Transverse colon (tissue), 4 donors: ENCODE results near the gene ALS2. TPM values are rescaled to one million over a fixed set of nuclear protein-coding genes. Genes with fewer than 3 reads are reported as not detected.

Source experiments
- DNase-seq: peaks from one replicate; pipeline ENCODE4 v3.0.0-alpha.2; 2019
- H3K27ac ChIP-seq, 4 donors: fragments of 200-600 bp; sonication (generic); 2 replicates each; pipeline ENCODE4 v1.5.1; 2016 to 2018; ENCODE audit warnings: inconsistent platforms in 4 of 4
- H3K27me3 ChIP-seq: fragments of 200-600 bp; sonication (generic); 2 replicates; pipeline ENCODE4 v1.5.1; 2017; ENCODE audit warnings: inconsistent platforms
- H3K36me3 ChIP-seq, 4 donors: fragments of 200-600 bp; sonication (generic); 2 replicates each; pipeline ENCODE4 v1.5.1; 2017 to 2019; ENCODE audit warnings: inconsistent platforms in 4 of 4
- H3K4me1 ChIP-seq, 4 donors: fragments of 200-600 bp; sonication (generic); 2 replicates each; pipeline ENCODE4 v1.5.1; 2017 to 2020; ENCODE audit warnings: inconsistent platforms in 4 of 4
- H3K4me3 ChIP-seq, 4 donors: fragments of 200-600 bp; sonication (generic); 1 replicate in 1 of 4; 2 replicates in 3 of 4; pipeline versions ENCODE4 v1.5.1 to v1.6.1; 2017 to 2019; ENCODE audit warnings: inconsistent platforms in 4 of 4
- H3K9me3 ChIP-seq, 2 donors: fragments of 200-600 bp; sonication (generic); 2 replicates each; pipeline ENCODE4 v1.5.1; 2017 to 2019; ENCODE audit warnings: inconsistent platforms in 2 of 2
- CTCF ChIP-seq, 5 experiments: fragments of 200-600 bp in 3 of 5; fragments of 450-650 bp in 2 of 5; sonication (generic) in 3 of 5; IDR thresholded peaks; 1 replicate in 2 of 5; 2 replicates in 3 of 5; pipeline ENCODE4 v1.5.1; 2016 to 2017; ENCODE audit warnings: antibody characterized with exemption in 5 of 5, inconsistent platforms in 3 of 5, mild to moderate bottlenecking in 2 of 5, moderate library complexity in 1 of 5
- EP300 ChIP-seq: sonication (generic); formaldehyde crosslinking; IDR thresholded peaks from one replicate; pipeline ENCODE4 v1.6.1; 2017; ENCODE audit warnings: antibody characterized with exemption, low read depth
- POLR2A ChIP-seq: fragments of 450-650 bp; IDR thresholded peaks from one replicate; pipeline ENCODE4 v1.6.1; 2016; ENCODE audit warnings: antibody characterized with exemption, mild to moderate bottlenecking, moderate library complexity
- POLR2AphosphoS5 ChIP-seq, 3 donors: sonication (generic); formaldehyde crosslinking; IDR thresholded peaks; one replicate each; pipeline ENCODE4 v1.6.1; 2016; ENCODE audit warnings: antibody characterized with exemption in 3 of 3
- WGBS, 2 donors: methylation state at CpG; one replicate each; pipeline ENCODE4 v1.1.5; 2018; ENCODE audit warnings: low coverage in 1 of 2; 5-methylcytosine and 5-hydroxymethylcytosine counted together
- in situ Hi-C, 4 donors: fragments of 200-750 bp; cut with MboI; loops; one replicate each; pipeline versions ENCODE4 v1.15.0 to v1.15.1; 2017; ENCODE audit warnings: low sequenced_read_pairs in 3 of 4, low pct_ligation_motif_present in 1 of 4, low pct_unique_long_range_greater_than_20kb in 1 of 4
- intact Hi-C: fragments of 100-400 bp; cut with DNase I; formaldehyde crosslinking; loops from one replicate; pipeline ENCODE4 v1.15.1; 2023; ENCODE audit warnings: low total_unique reads
- total RNA-seq, 4 donors: library from RNA; depleted of rRNA; stranded (reverse); fragments of >200 nt; gene quantifications; one replicate each; pipeline ENCODE4 v1.1.0, GENCODE V29; 2016

ALS2 gene
- total RNA-seq: 10 to 100 TPM in 1 of 4 donors, 1 to 10 TPM in 3; 7.9 to 61.1 (median 8.9) TPM

- Histone ChIP-seq H3K27me3 (no peaks in the 10 kb centered on the region), H3K9me3 (no peaks in the 10 kb centered on the region), H3K4me1 (peaks cover 6 to 27% (median 18%) of the 10 kb centered on the region in 4 donors), H3K4me3 (peak within 1 kb of the TSS; percentile 73 to 86 (median 75)), H3K36me3 (no peaks in the 10 kb centered on the region), H3K27ac (peak within 1 kb of the TSS; percentile 86 to 93 (median 90))
- in situ Hi-C loops: no loop called here
- peak; percentile 97 for DNase-seq
- TF ChIP-seq POLR2A: peak; percentile 70
- TF ChIP-seq POLR2AphosphoS5 (IDR thresholded peaks at IDR 0.05): peak; percentile 77 to 90 (median 88)
- no peak for TF ChIP-seq EP300
- TF ChIP-seq CTCF (IDR thresholded peaks at IDR 0.05): no peak
- WGBS, 2 donors: 0% methylated on average over 2 to 57 of the region's 60 CpGs
- intact Hi-C loops: no loop called here
Measured at GRCh38 chr2:201780674-201781493, at the start of gene ALS2. Gene ALS2, minus strand, starts transcription at chr2:201780933. Its CDS starts 12,048 bp downstream, at chr2:201768885.

GRCh38 chr2:201828220-201828619 lies 47.5 kb upstream of the ALS2 start:
- 87 to 94% methylated on average over 2 of the region's 2 CpGs for WGBS, 2 donors
- no peak overlapping the region for H3K27ac ChIP-seq
- H3K4me3 ChIP-seq: no peak overlapping the region
- H3K27me3 ChIP-seq: no peaks in the 10 kb centered on the region
- no peaks in the 10 kb centered on the region for H3K9me3 ChIP-seq
- no peaks in the 10 kb centered on the region for H3K36me3 ChIP-seq
- TF ChIP-seq CTCF (IDR thresholded peaks at IDR 0.05): no peak
- TF ChIP-seq POLR2A: no peak
- TF ChIP-seq EP300: no peak
- no peak for TF ChIP-seq POLR2AphosphoS5 (IDR thresholded peaks at IDR 0.05)
- in situ Hi-C loops (no loop called here), intact Hi-C loops (no loop called here)
- DNase-seq: no peak
- H3K4me1 ChIP-seq: no peaks in the 10 kb centered on the region

- H3K4me3 ChIP-seq: no peak overlapping the region
- 65% methylated on average over 3 of the region's 3 CpGs; no CpG with 5 or more reads in 1 of the 2 donors for WGBS, 2 donors
- no peak overlapping the region for H3K27ac ChIP-seq
- TF ChIP-seq CTCF (IDR thresholded peaks at IDR 0.05) (no peak), POLR2A (no peak), EP300 (no peak), POLR2AphosphoS5 (IDR thresholded peaks at IDR 0.05) (no peak)
- no peaks in the 10 kb centered on the region for H3K4me1 ChIP-seq
- intact Hi-C loops: no loop called here
- H3K36me3 ChIP-seq: no peaks in the 10 kb centered on the region
- no peaks in the 10 kb centered on the region for H3K27me3 ChIP-seq
- no peak for DNase-seq
- in situ Hi-C loops: no loop called here
- H3K9me3 ChIP-seq: no peaks in the 10 kb centered on the region
Measured at GRCh38 chr2:201827621-201828020, 46.9 kb upstream of the ALS2 start.

GRCh38 chr2:201824212-201824611 lies 43.5 kb upstream of the ALS2 start:
- in situ Hi-C loops (no loop called here), intact Hi-C loops (no loop called here)
- Histone ChIP-seq H3K4me1 (no peaks in the 10 kb centered on the region), H3K27ac (no peak overlapping the region), H3K4me3 (no peak overlapping the region), H3K27me3 (no peaks in the 10 kb centered on the region), H3K36me3 (no peaks in the 10 kb centered on the region), H3K9me3 (no peaks in the 10 kb centered on the region)
- WGBS, 2 donors: 65 to 84% methylated on average over 1 of the region's 1 CpG
- DNase-seq: no peak
- TF ChIP-seq CTCF (IDR thresholded peaks at IDR 0.05): no peak
- no peak for TF ChIP-seq POLR2A
- no peak for TF ChIP-seq POLR2AphosphoS5 (IDR thresholded peaks at IDR 0.05)
- no peak for TF ChIP-seq EP300
